Breast epithelium (tissue), 3 donors: ENCODE data around the gene UMODL1.

Source experiments
- POLR2A ChIP-seq: fragments of 450-650 bp; IDR thresholded peaks from one replicate; pipeline ENCODE4 v1.6.1; 2016; ENCODE audit warnings: antibody characterized with exemption, mild to moderate bottlenecking, moderate library complexity
- POLR2AphosphoS5 ChIP-seq, 3 donors: sonication (generic); formaldehyde crosslinking; IDR thresholded peaks; one replicate each; pipeline ENCODE4 v1.6.1; 2017; ENCODE audit warnings: antibody characterized with exemption in 3 of 3
- TF ChIP-seq, protein P1 (sequence below), 3 donors: fragments of 450-650 bp; IDR thresholded peaks; one replicate each; pipeline ENCODE4 v1.5.1; 2016 to 2017; ENCODE audit warnings: antibody characterized with exemption in 3 of 3, mild to moderate bottlenecking in 3 of 3, moderate library complexity in 3 of 3

DNA sequence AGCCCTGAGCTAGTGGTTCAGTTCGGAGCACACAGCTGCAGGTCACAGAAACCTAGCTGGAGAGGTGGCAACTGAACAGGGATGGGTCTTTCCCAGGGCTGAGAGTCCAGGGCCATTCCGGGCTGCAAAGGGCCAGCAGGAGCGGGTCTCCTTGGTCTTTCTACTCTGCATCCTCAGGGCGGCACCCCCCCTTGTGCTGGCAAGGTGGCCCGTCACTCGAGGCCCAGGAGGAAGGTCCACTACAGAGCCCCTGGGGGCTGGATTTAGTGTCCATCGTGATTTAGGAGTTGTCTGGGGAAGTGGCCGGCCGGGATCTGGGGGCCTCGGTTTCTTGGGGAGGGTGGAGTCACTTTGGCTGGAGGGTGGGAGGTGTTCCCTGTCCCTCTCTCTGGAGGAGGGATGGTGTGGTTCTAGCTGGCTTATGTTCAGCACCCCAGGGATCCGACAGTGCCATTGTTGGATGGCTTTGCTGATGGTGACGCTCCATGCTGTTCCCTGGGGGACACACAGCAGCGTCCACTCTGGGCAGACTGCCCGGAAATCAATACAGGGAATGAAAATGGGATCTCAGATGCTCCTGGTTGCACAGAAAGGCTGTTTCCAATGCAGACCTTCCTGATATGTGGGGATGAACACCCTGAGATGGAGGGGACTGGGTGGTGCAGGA is 64.4 kb downstream of the UMODL1 start:
- TF ChIP-seq, protein P1, sequence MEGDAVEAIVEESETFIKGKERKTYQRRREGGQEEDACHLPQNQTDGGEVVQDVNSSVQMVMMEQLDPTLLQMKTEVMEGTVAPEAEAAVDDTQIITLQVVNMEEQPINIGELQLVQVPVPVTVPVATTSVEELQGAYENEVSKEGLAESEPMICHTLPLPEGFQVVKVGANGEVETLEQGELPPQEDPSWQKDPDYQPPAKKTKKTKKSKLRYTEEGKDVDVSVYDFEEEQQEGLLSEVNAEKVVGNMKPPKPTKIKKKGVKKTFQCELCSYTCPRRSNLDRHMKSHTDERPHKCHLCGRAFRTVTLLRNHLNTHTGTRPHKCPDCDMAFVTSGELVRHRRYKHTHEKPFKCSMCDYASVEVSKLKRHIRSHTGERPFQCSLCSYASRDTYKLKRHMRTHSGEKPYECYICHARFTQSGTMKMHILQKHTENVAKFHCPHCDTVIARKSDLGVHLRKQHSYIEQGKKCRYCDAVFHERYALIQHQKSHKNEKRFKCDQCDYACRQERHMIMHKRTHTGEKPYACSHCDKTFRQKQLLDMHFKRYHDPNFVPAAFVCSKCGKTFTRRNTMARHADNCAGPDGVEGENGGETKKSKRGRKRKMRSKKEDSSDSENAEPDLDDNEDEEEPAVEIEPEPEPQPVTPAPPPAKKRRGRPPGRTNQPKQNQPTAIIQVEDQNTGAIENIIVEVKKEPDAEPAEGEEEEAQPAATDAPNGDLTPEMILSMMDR (IDR thresholded peaks at IDR 0.05): no peak
- TF ChIP-seq POLR2A (no peak), POLR2AphosphoS5 (IDR thresholded peaks at IDR 0.05) (no peak)
